HG02884 (cell line): ENCODE measurements around the gene KRT79.

Experiments used
- ATAC-seq: cut with Tn5 transposase; IDR thresholded peaks from one replicate; pipeline ENCODE4 v1.9.1; 2021; ENCODE audit warnings: mild to moderate bottlenecking, moderate library complexity; ENCODE audit not compliant: unreplicated experiment

Gene KRT79

DNA sequence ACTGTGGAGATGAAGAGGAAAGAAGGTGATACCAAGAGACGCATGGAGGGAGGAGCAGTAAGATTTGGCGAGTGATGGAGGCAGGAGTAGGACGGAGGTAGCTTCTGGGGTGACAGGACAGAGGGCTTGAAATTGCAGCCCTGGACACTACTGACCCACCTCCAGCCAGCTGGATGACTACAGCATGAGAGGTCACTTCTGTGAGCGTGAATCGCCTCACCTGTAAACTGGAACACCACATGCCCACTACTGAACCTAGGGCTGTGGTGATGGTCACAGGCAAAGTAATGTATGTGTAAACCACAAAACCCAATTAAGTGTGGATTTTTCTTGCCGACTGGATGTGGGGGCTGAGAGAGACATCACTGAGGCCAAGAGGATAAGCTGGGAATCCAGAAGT lies 13.6 kb downstream of the KRT79 start:
- ATAC-seq = no peak

- ATAC-seq = no peak
Measured at GRCh38 chr12:52819731-52820510, 14.2 kb downstream of the KRT79 start.

- ATAC-seq = no peak
Measured at GRCh38 chr12:52818887-52819420, 15.2 kb downstream of the KRT79 start.

GRCh38 chr12:52818388-52818787 lies 15.7 kb downstream of the KRT79 start:
- ATAC-seq = no peak

DNA sequence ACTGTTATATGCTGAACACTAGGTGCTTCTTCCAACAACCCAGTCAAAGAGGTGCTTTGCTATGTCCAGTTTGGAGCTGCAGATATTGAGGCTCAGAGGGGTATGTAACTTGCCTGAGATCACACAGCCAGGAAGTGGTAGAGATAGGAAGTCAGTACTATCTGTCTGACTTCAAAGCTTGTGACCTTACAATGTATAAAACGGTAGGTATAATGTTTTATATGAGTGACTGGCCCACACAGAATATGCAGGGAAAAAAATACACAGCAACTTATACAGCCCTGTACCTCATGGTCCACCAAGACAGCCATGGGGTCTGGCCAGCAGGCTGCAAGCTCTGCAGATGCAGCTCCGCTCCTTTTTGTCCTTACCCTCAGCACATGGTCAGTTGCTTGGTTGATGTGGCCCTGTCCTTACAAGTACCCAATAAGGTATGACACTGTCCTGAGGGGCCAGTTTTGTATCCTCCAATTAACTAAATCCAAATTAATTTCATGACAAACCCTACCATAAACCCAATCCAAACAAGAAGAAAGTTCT lies 16.3 kb downstream of the KRT79 start:
- ATAC-seq = no peak

DNA sequence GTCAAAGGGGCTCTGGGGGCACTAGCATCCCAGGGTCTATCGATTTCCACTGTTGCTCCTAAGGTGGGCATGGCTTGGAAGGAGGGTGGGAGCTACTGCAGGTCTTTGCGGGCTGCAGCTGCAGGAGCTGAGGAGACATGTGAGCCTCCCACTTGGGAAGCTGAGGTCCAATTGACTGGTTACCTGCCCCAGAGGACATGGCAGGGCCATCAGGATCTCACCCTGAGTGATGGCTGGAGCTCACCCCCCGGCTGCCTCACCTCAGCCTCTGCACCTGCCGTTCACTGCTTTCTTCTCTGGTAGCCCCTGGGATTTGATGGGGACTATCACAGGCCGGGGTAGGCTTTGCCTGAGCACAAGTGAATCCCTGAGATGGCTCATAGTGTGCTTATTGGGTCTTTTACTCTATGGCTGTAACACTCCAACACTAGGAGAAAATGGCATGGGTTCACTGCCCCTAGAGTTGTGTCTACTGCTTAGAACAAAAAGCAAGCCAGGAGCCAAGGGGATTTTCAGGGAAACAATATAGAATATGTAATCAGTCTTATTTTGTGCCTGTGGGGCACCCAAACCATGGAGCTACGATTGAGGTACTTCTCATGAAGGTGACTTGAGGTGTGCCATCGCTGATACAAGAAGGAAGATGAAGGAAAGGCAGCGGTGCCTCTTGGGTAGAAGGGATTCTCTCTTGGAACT lies 17.0 kb downstream of the KRT79 start:
- ATAC-seq = no peak

DNA sequence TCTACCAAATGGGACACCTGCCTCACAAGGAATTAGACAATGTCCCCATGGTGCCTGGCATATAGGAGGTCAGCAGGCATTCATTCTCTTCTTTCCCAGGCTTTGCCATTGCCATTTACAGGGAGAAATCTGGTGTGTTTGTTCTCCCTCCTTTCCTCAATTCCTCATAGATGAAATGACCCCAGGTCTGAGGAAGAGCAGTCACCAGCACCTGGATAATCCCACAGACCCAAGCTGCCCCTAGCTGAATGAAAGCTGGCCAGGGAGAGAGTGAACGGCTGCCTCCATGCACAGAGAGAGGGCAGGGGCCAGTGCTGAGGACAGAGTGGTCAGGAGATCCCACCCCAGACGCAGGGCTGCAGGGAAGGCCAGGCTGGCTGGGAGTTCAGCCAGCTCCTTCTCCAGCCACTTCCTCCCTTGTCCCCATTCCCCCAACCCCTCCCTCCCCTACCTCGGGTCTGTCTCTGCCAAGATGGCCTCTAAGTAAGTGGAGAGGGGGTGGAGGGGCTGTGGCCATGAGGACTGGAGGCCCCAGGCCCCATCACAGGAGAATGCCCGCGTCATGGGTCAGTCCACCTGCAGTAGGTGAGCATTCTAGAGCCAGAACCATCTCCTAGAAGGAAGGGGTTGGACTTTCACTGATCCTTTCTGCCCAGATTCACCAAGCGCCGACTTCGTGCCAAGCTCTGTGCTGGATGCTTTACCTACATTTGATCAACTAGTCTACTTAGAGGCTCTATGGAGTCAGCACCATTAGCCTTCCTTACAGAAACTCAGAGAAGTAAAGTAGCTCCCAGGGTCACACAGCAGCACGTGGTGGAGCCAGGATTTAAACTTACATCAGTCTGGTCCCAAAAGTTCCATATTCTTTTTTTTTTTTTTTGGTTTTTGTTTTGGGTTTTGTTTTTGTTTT lies 18.2 kb downstream of the KRT79 start:
- no peak for ATAC-seq

DNA sequence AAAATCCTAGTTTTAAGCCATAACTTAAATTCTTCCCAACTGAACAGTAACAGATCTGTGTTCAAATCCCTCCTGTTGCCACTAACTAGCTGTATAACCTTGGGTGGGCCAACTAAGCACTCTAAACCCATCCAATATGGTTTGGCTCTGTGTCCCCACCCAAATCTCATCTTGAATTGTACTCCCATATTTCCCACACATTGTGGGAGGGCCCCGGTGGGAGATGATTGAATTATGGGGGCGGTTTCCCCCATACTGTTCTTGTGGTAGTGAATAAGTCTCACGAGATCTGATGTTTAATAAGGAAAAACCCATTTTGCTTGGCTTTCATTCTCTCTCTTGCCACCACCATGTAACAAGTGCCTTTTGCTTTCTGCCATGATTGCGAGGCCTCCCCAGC lies 18.9 kb downstream of the KRT79 start:
- no peak for ATAC-seq

DNA sequence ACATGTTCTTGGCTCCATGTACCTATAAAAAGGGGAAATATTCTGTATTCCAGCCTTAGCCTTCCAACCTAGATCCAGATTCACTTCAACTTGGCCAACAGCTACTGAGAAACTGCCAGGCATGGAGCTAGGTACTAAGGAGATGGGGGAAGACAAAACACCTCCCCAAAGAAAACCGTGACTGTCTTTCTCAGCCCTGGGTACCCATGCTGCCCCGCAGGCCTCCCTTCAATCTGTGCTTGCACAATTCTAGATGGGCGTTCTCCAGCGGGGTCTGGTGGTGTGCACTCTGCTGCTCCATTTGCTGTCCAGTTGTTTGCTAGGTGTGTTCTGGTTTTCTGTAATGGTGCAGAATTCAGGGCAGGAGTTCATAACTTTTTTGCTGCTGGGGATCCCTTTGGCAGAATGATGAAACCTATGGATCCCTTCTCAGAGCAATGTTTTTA lies 19.4 kb downstream of the KRT79 start:
- ATAC-seq = no peak

DNA sequence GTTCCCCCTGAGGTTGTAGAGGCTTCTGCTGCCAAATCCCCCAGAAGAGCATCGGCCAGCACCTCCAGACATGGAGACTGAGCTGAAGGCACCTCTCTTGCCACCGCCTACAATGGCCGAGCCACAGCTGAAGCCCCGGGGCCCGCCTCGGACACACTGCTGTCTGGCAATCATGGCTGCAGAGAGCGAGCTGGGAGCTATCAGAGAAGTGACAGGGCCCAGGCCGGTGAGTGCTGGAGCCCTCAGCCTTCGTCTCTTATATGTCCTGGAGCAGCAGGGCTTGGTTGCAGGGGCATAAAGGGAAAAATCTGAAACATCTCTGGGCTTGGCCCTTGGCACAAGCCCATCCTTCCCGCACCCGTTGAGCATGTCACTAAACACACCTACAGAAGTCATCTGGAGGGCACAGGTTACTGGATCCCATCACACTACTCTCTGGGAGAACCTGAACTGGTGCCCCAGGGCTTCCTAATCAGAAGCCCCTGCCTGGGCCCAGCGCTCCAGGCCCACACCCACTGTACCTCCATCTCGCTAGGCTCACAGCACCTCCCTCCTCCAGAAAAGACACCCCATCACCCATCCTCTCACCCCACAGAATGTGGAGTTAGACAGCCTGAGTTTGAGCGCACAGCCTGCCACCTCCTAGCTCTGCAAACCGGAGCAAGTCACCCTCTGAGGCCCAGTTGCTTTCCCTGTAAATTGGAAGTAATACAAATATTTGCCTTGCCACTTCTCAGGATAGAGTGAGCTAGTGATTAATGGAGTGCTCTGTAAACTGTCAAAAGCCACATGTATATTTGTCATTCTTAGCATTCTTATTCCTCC lies 20.0 kb downstream of the KRT79 start, which contains the start of gene KRT4:
TSS of gene KRT4 (minus strand) at position 232 of the 825 bp plus-strand sequence. CDS start at position 174, 58 bp downstream.
- no peak for ATAC-seq

DNA sequence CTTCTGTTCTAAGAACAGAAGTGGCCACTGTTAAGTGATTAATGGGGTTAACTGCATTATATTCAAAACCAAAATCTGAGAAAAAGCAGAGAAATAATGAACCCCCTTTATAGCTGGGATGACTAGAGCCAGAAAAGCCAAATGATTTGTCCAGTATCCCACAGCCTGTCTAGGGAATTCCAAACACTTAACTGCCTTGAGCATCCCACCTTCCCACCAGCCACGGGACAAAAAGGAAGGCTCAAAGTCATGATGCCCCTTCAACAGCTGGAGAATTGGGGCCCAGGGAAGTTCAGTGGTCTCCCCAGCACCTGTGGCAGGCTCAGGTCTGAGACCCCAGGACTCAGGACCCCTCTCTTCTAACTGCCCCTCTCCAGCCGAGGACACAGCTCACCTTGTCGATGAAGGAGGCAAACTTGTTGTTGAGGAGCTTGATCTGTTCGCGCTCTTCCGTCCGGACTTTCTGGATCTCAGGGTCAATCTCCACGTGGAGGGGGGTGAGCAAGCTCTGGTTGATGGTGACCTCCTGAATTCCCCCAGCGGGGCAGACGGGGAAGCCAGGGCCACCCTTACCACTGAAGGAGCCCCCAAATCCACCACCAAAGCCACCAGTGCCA lies 20.8 kb downstream of the KRT79 start:
- no peak for ATAC-seq

DNA sequence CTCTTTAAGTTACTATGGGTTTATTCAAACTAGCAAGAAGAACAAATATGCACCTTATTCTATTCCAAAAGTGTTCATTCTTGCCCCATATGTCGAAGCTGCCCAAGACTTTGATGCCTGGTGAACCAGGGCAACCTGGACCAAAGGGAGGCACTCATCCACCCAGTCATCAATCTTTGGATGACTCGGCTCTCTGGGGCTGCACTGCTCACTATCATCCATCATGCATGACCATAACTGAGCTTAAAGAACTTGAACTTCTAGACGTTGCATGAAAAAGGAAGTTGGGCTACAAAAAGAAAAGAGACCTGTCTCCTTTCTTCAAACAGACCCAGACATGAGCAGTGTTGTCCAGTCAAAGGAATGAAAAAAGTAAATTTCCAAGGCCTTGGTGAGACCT lies 21.4 kb downstream of the KRT79 start:
- no peak for ATAC-seq

DNA sequence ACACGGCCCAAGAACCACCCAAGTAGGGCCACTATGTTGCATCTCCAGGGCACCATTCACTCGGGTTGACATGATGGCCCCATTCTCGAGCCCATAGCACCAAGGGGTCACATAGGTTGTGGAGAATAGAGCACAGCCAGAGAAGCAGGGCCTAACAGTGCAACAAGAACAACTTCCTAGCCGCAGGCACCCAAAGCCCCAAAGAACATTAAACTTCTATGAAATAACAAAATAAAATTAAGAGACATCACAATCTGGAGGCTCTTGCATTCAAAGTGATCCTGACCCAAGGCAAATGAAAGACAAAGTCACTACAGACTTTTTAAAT lies 22.1 kb downstream of the KRT79 start:
- ATAC-seq = no peak

DNA sequence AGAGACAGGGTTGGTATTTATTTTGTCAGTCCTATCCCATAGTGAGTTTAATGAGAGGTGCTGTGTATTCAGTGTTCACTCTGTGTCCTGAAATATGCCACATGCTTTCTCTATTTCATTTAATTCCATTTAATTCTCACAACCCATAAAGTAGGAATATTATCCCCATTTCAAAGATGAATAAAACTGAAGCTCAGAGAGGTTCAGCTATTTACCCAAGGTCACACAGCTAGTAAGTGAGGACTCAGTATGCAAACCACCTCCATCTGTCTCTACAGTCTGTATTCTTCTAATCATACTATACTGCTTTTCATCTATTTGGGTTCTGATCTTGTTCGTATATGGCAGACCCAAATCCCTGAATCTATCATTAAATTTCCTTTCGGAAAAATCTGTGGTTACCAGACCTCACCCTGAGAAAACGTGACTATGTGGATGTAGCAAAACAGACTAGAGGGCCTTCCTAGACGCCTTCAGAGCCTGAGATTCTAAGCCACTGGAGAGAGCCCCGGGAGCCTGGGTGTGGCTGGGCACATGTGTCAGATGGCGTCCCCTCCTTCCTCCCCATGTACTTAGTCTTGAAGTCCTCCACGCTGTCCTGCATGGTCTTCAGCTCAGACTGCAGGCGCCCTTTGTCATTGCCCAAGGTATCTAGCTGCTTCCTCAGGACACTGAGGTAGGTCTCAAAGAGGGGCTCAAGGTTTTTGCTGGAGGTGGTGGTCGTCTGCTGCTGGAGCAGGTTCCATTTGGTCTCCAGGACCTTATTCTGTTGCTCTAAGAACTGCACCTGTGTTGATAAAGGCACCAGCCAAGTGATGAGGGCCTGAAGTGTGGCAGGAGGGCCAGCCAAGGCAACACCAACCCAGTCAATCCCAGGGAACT lies 22.7 kb downstream of the KRT79 start:
- ATAC-seq = no peak

DNA sequence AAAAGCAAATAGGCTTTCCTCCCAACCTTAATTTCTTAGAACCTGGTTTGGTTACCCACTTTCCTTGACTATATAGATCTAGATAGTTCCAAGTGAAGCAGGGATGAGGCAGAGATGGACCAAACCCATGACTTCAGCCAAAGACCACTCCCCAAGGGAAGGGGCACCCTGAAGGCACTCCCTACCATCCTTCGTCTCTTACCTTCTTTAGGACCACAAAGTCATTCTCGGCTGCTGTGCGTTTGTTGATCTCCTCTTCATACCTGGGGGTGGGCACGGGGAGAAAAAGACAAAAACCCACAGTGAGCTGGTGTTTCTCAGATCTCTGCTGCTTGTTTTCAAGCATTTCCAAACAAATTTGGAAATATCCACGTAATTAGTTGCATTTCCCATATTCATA lies 23.6 kb downstream of the KRT79 start:
- ATAC-seq = no peak

- ATAC-seq = no peak
Measured at GRCh38 chr12:52809166-52809565, 24.9 kb downstream of the KRT79 start.

DNA sequence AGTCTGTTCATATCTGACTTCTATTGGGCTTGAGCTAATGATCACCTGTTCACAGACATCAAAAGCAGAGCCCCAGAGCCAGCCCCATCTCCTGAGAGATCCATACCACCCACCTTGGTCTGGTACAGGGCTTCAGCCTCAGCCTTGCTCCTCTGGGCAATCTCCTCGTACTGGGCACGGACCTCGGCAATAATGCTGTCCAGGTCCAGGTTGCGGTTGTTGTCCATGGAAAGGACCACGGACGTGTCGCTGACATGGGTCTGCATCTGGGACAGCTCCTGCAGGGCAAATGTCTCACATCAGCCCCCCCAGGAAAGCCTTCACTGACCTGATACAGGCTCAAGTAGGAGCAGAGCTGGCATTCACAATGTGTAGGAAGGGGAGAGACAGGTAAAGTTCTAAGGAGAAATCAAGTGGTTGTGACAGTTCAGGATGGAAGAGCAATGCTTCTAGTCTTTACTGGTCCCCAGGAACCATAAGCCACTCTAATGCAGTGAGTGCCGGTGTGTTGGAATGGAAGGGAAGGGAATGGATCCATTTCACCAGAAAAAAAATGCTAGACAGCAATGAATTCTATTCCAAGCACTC lies 25.4 kb downstream of the KRT79 start:
- ATAC-seq = no peak
